ENCODE data around the gene APMAP. TPM values are rescaled to one million over a fixed set of nuclear protein-coding genes. Genes with fewer than 3 reads are reported as not detected.
A peak's percentile ranks its signal among the peaks of the same experiment; 100 is the strongest.

APMAP gene
- total and polyA plus RNA-seq, 10 donors, result 26.5 to 104 (median 65.3) TPM

- TF ChIP-seq POLR2AphosphoS5 (IDR thresholded peaks at IDR 0.05) (peak in 1 of 3 donors; percentile 21), CTCF (IDR thresholded peaks at IDR 0.05 in 8 of 11, conservative IDR thresholded peaks at IDR 0.05 in 3 of 11) (no peak)
- Histone ChIP-seq H3K27me3 (replicated peaks in 1 of 7) (no peaks in the 10 kb centered on the region), H3K4me3 (no peak overlapping the region), H3K9me3 (no peaks in the 10 kb centered on the region), H3K36me3 (peaks cover 0 to 13% (median 0%) of the 10 kb centered on the region in 6 donors), H3K4me1 (peaks cover 55 to 100% (median 93%) of the 10 kb centered on the region in 6 donors), H3K27ac (peak overlapping the region in 7 of 8 donors; percentile 21 to 78 (median 33))
- intact Hi-C loops (cut with DNase I; ENCODE audit: low total_unique reads), result no loop called here
- 60 to 79% (median 68%) methylated on average over 9 of the region's 9 CpGs for WGBS, 5 donors
- peak; percentile 33 for DNase-seq
Observed at GRCh38 chr20:25039697-25040437, 47.3 kb upstream of the APMAP start.

GRCh38 chr20:25038591-25039015, 46.1 kb upstream of the APMAP start:
- DNase-seq, result peak; percentile 68
- Histone ChIP-seq H3K4me1 (peaks cover 52 to 97% (median 86%) of the 10 kb centered on the region in 6 donors), H3K4me3 (no peak overlapping the region), H3K9me3 (no peaks in the 10 kb centered on the region), H3K36me3 (peaks cover 0 to 15% (median 0%) of the 10 kb centered on the region in 6 donors), H3K27me3 (replicated peaks in 1 of 7) (no peaks in the 10 kb centered on the region), H3K27ac (peak overlapping the region in 4 of 8 donors; percentile 33 to 78 (median 63))
- WGBS, 5 donors, result 75 to 93% (median 88%) methylated on average over 4 to 6 of the region's 6 CpGs
- intact Hi-C loops (cut with DNase I; ENCODE audit: low total_unique reads), result no loop called here
- TF ChIP-seq POLR2A (IDR thresholded peaks at IDR 0.05) (no peak), CTCF (IDR thresholded peaks at IDR 0.05 in 8 of 11, conservative IDR thresholded peaks at IDR 0.05 in 3 of 11) (no peak), POLR2AphosphoS5 (IDR thresholded peaks at IDR 0.05) (no peak)

GRCh38 chr20:25038103-25038410, 45.5 kb upstream of the APMAP start:
- no peak overlapping the region for H3K4me3 ChIP-seq
- no peaks in the 10 kb centered on the region for H3K27me3 ChIP-seq (replicated peaks in 1 of 7)
- WGBS, 5 donors, result 57 to 73% (median 71%) methylated on average over 3 of the region's 3 CpGs
- H3K27ac ChIP-seq, result peak overlapping the region in 5 of 8 donors; percentile 18 to 78 (median 54)
- no peaks in the 10 kb centered on the region for H3K9me3 ChIP-seq
- H3K4me1 ChIP-seq, result peaks cover 46 to 97% (median 83%) of the 10 kb centered on the region in 6 donors
- intact Hi-C loops (cut with DNase I; ENCODE audit: low total_unique reads), result no loop called here
- TF ChIP-seq POLR2A (IDR thresholded peaks at IDR 0.05), result no peak
- TF ChIP-seq POLR2AphosphoS5 (IDR thresholded peaks at IDR 0.05), result no peak
- TF ChIP-seq CTCF (IDR thresholded peaks at IDR 0.05 in 8 of 11, conservative IDR thresholded peaks at IDR 0.05 in 3 of 11), result no peak
- no peak for DNase-seq
- peaks cover 0 to 17% (median 0%) of the 10 kb centered on the region in 6 donors for H3K36me3 ChIP-seq

GRCh38 chr20:25037288-25038102, 44.9 kb upstream of the APMAP start:
- no peak overlapping the region for H3K4me3 ChIP-seq
- H3K4me1 ChIP-seq, result peaks cover 41 to 97% (median 80%) of the 10 kb centered on the region in 6 donors
- WGBS, 5 donors, result 63 to 73% (median 69%) methylated on average over 15 of the region's 15 CpGs
- no peaks in the 10 kb centered on the region for H3K27me3 ChIP-seq (replicated peaks in 1 of 7)
- intact Hi-C loops (cut with DNase I; ENCODE audit: low total_unique reads), result no loop called here
- H3K36me3 ChIP-seq, result peaks cover 0 to 21% (median 0%) of the 10 kb centered on the region in 6 donors
- DNase-seq, result peak; percentile 71
- TF ChIP-seq POLR2A (IDR thresholded peaks at IDR 0.05), result no peak
- TF ChIP-seq POLR2AphosphoS5 (IDR thresholded peaks at IDR 0.05), result peak in 1 of 3 donors; percentile 11
- TF ChIP-seq CTCF (IDR thresholded peaks at IDR 0.05 in 8 of 11, conservative IDR thresholded peaks at IDR 0.05 in 3 of 11), result no peak
- H3K9me3 ChIP-seq, result no peaks in the 10 kb centered on the region
- peak overlapping the region; percentile 14 to 78 (median 50) for H3K27ac ChIP-seq
